ENCODE data around the gene TMEM255B. TPM values are rescaled to one million over a fixed set of nuclear protein-coding genes. Genes with fewer than 3 reads are reported as not detected.
"Not testable (repeated sequence)": the region's sequence is repeated elsewhere in the genome, so short reads cannot be mapped to it uniquely, and the experiment has no call there.

Gene TMEM255B
- total RNA-seq, 1 donor = 0.43 TPM

GRCh38 chr13:113789167-113789566 is 30.1 kb downstream of the TMEM255B start:
- TF ChIP-seq CTCF (IDR thresholded peaks at IDR 0.05; ENCODE audit: insufficient read depth, low read depth, low read length) = no peak
- DNase-seq (ENCODE audit: low read depth) = no peak
- no peak overlapping the region for H3K4me3 ChIP-seq (ENCODE audit: low read depth, low read length)

- DNase-seq (ENCODE audit: low read depth); H3K4me3 ChIP-seq (ENCODE audit: low read depth, low read length): not testable (repeated sequence)
Measured at GRCh38 chr13:113789931-113790330, 30.9 kb downstream of the TMEM255B start.

GRCh38 chr13:113791226-113791625 is 32.2 kb downstream of the TMEM255B start:
- TF ChIP-seq CTCF (IDR thresholded peaks at IDR 0.05; ENCODE audit: insufficient read depth, low read depth, low read length) = no peak
- DNase-seq (ENCODE audit: low read depth) = no peak
- H3K4me3 ChIP-seq (ENCODE audit: low read depth, low read length) = no peak overlapping the region

GRCh38 chr13:113791761-113792160 is 32.7 kb downstream of the TMEM255B start:
- H3K4me3 ChIP-seq (ENCODE audit: low read depth, low read length) = no peak overlapping the region
- TF ChIP-seq CTCF (IDR thresholded peaks at IDR 0.05; ENCODE audit: insufficient read depth, low read depth, low read length) = no peak
- DNase-seq (ENCODE audit: low read depth) = no peak

GRCh38 chr13:113792236-113792770 is 33.3 kb downstream of the TMEM255B start:
- TF ChIP-seq CTCF (IDR thresholded peaks at IDR 0.05; ENCODE audit: insufficient read depth, low read depth, low read length) = no peak
- no peak overlapping the region for H3K4me3 ChIP-seq (ENCODE audit: low read depth, low read length)
- DNase-seq (ENCODE audit: low read depth) = no peak

- no peak overlapping the region for H3K4me3 ChIP-seq (ENCODE audit: low read depth, low read length)
- no peak for TF ChIP-seq CTCF (IDR thresholded peaks at IDR 0.05; ENCODE audit: insufficient read depth, low read depth, low read length)
- no peak for DNase-seq (ENCODE audit: low read depth)
Measured at GRCh38 chr13:113792886-113793717, 34.1 kb downstream of the TMEM255B start.

- no peak overlapping the region for H3K4me3 ChIP-seq (ENCODE audit: low read depth, low read length)
- no peak for DNase-seq (ENCODE audit: low read depth)
- TF ChIP-seq CTCF (IDR thresholded peaks at IDR 0.05; ENCODE audit: insufficient read depth, low read depth, low read length) = no peak
Measured at GRCh38 chr13:113793718-113794085, 34.7 kb downstream of the TMEM255B start.

Data from fibroblast of villous mesenchyme (primary cell).